Tibial nerve (tissue), 4 donors: ENCODE measurements around the gene CTNNA2. TPM values are rescaled to one million over a fixed set of nuclear protein-coding genes. Genes with fewer than 3 reads are reported as not detected.
A peak's percentile ranks its signal among the peaks of the same experiment; 100 is the strongest.
"Not testable (repeated sequence)": the region's sequence is repeated elsewhere in the genome, so short reads cannot be mapped to it uniquely, and the experiment has no call there.

Experiments used
- DNase-seq, 2 donors: peaks; one replicate each; pipeline ENCODE4 v3.0.0-alpha.2; 2019; ENCODE audit warnings: low spot score in 2 of 2
- H3K27ac ChIP-seq, 4 donors: fragments of 200-600 bp; sonication (generic) in 3 of 4; one replicate each; pipeline ENCODE4 v1.5.1; 2017 to 2019; ENCODE audit warnings: mild to moderate bottlenecking in 1 of 4
- H3K27me3 ChIP-seq, 2 donors: fragments of 200-600 bp; sonication (generic) in 1 of 2; one replicate each; pipeline versions ENCODE4 v1.5.1 to v1.6.0; 2017 to 2019
- H3K36me3 ChIP-seq, 3 donors: fragments of 200-600 bp; sonication (generic); one replicate each; pipeline ENCODE4 v1.5.1; 2018 to 2019
- H3K4me1 ChIP-seq, 4 donors: fragments of 200-600 bp; sonication (generic) in 3 of 4; one replicate each; pipeline ENCODE4 v1.5.1; 2017 to 2019
- H3K4me3 ChIP-seq, 4 donors: fragments of 200-600 bp; sonication (generic) in 3 of 4; one replicate each; pipeline ENCODE4 v1.5.1; 2017 to 2019; ENCODE audit warnings: mild to moderate bottlenecking in 1 of 4, moderate library complexity in 1 of 4
- H3K9me3 ChIP-seq, 4 donors: fragments of 200-600 bp; sonication (generic) in 3 of 4; one replicate each; pipeline ENCODE4 v1.5.1; 2017 to 2019
- CTCF ChIP-seq, 5 experiments: fragments of 200-600 bp in 3 of 5; fragments of 450-650 bp in 2 of 5; sonication (generic) in 3 of 5; IDR thresholded peaks; one replicate each; pipeline ENCODE4 v1.5.1; 2016 to 2019; ENCODE audit warnings: antibody characterized with exemption in 5 of 5, mild to moderate bottlenecking in 3 of 5, moderate library complexity in 2 of 5
- EP300 ChIP-seq, 2 donors: sonication (generic); formaldehyde crosslinking; IDR thresholded peaks; one replicate each; pipeline ENCODE4 v1.6.1; 2017; ENCODE audit warnings: antibody characterized with exemption in 2 of 2, mild to moderate bottlenecking in 1 of 2
- POLR2A ChIP-seq, 2 donors: fragments of 450-650 bp; IDR thresholded peaks; one replicate each; pipeline ENCODE4 v1.6.1; 2017; ENCODE audit warnings: antibody characterized with exemption in 2 of 2, mild to moderate bottlenecking in 2 of 2, moderate library complexity in 2 of 2
- WGBS, 2 donors: methylation state at CpG; one replicate each; pipeline ENCODE4 v1.1.5; 2018; 5-methylcytosine and 5-hydroxymethylcytosine counted together
- total RNA-seq, 4 donors: library from RNA; depleted of rRNA; stranded (reverse); fragments of >200 nt; gene quantifications; one replicate each; pipeline ENCODE4 v1.1.0, GENCODE V29; 2016

The CTNNA2 gene
- total RNA-seq, 4 donors from 2014 or later: 0.39 to 3.3 (median 0.75) TPM

DNA sequence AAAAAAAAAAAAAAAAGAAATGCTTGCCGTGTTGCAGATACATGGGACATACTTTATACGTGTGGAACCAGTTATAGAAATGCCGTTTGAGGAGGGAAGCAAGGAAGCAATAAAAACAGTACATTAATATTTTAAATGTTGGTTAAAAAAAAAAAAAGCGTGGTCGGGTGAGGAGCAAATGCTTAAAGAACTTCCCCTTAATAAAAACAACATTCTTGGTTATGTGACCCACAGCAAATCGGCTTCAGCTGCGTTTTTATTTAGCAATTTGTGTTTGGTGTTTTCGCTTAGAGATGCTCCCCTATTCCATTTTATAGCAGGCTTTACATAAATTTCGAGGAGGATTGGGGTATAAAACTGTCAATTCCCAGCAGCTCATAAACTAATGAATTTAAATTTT lies 568.1 kb downstream of the CTNNA2 start:
- peak overlapping the region in 1 of 4 donors; percentile 14 for H3K4me3 ChIP-seq
- no peaks in the 10 kb centered on the region for H3K36me3 ChIP-seq
- no peaks in the 10 kb centered on the region for H3K27me3 ChIP-seq
- no peaks in the 10 kb centered on the region for H3K9me3 ChIP-seq
- 19 to 21% methylated on average over 9 of the region's 9 CpGs for WGBS, 2 donors
- H3K4me1 ChIP-seq: no peaks in the 10 kb centered on the region
- no peak for DNase-seq
- H3K27ac ChIP-seq: no peak overlapping the region
- TF ChIP-seq CTCF (IDR thresholded peaks at IDR 0.05) (no peak), POLR2A (IDR thresholded peaks at IDR 0.05) (no peak), EP300 (IDR thresholded peaks at IDR 0.05) (no peak)

GRCh38 chr2:80086831-80087230 lies 574.0 kb downstream of the CTNNA2 start:
- no peak for TF ChIP-seq CTCF (IDR thresholded peaks at IDR 0.05)
- no peak for TF ChIP-seq POLR2A (IDR thresholded peaks at IDR 0.05)
- H3K27me3 ChIP-seq: no peaks in the 10 kb centered on the region
- WGBS, 2 donors: 34 to 55% methylated on average over 2 of the region's 2 CpGs
- H3K27ac ChIP-seq: no peak overlapping the region
- no peaks in the 10 kb centered on the region for H3K9me3 ChIP-seq
- DNase-seq: no peak
- H3K4me3 ChIP-seq: no peak overlapping the region
- no peaks in the 10 kb centered on the region for H3K36me3 ChIP-seq
- H3K4me1 ChIP-seq: no peaks in the 10 kb centered on the region

GRCh38 chr2:80091237-80091636 lies 578.4 kb downstream of the CTNNA2 start:
- Histone ChIP-seq H3K9me3 (no peaks in the 10 kb centered on the region), H3K27me3 (no peaks in the 10 kb centered on the region), H3K36me3 (no peaks in the 10 kb centered on the region), H3K4me1 (no peaks in the 10 kb centered on the region), H3K4me3 (no peak overlapping the region), H3K27ac (no peak overlapping the region)
- TF ChIP-seq EP300 (IDR thresholded peaks at IDR 0.05): no peak
- TF ChIP-seq CTCF (IDR thresholded peaks at IDR 0.05): no peak
- no peak for TF ChIP-seq POLR2A (IDR thresholded peaks at IDR 0.05)
- no peak for DNase-seq
- 61 to 70% methylated on average over 4 of the region's 4 CpGs for WGBS, 2 donors

- H3K36me3 ChIP-seq: no peaks in the 10 kb centered on the region
- DNase-seq: no peak
- TF ChIP-seq POLR2A (IDR thresholded peaks at IDR 0.05) (no peak), CTCF (IDR thresholded peaks at IDR 0.05) (no peak), EP300 (IDR thresholded peaks at IDR 0.05) (no peak)
- H3K27ac ChIP-seq: no peak overlapping the region
- H3K27me3 ChIP-seq: no peaks in the 10 kb centered on the region
- peaks cover 0 to 5% (median 0%) of the 10 kb centered on the region in 4 donors for H3K9me3 ChIP-seq
- no peaks in the 10 kb centered on the region for H3K4me1 ChIP-seq
- no peak overlapping the region for H3K4me3 ChIP-seq
Observed at GRCh38 chr2:80092474-80092873, 579.6 kb downstream of the CTNNA2 start.

DNA sequence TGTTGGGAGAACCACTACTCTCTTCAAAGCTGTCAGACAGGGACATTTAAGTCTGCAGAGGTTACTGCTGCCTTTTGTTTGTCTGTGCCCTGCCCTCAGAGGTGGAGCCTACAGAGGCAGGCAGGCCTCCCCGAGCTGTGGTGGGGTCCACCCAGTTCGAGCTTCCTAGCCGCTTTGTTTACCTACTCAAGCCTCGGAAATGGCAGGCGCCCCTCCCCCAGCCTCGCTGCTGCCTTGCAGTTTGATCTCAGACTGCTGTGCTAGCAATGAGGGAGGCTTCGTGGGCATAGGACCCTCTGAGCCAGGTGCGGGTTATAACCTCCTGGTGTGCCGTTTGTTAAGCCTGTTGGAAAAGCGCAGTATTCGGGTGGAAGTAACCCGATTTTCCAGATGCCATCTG lies 585.7 kb downstream of the CTNNA2 start:
- not testable (repeated sequence) for H3K27me3 ChIP-seq, H3K4me1 ChIP-seq, H3K27ac ChIP-seq, DNase-seq, H3K36me3 ChIP-seq, H3K4me3 ChIP-seq
- WGBS, 2 donors: 86 to 94% methylated on average over 12 of the region's 12 CpGs
- H3K9me3 ChIP-seq: peaks cover 0 to 11% (median 0%) of the 10 kb centered on the region in 4 donors

- 79 to 88% methylated on average over 1 of the region's 1 CpG for WGBS, 2 donors
- Histone ChIP-seq H3K27me3 (no peaks in the 10 kb centered on the region), H3K4me3 (no peak overlapping the region), H3K36me3 (no peaks in the 10 kb centered on the region), H3K9me3 (peaks cover 0 to 7% (median 0%) of the 10 kb centered on the region in 4 donors), H3K27ac (no peak overlapping the region), H3K4me1 (no peaks in the 10 kb centered on the region)
- TF ChIP-seq CTCF (IDR thresholded peaks at IDR 0.05) (no peak), POLR2A (IDR thresholded peaks at IDR 0.05) (no peak), EP300 (IDR thresholded peaks at IDR 0.05) (no peak)
- no peak for DNase-seq
Observed at GRCh38 chr2:80102026-80102425, 589.2 kb downstream of the CTNNA2 start.
